Adipocyte (in vitro differentiated cells): Measurements from ENCODE around the gene RABGAP1L.
A peak's percentile ranks its signal among the peaks of the same experiment; 100 is the strongest.

Source experiments
- DNase-seq: peaks from one replicate; pipeline ENCODE4 v3.0.0-alpha.2; 2015; ENCODE audit warnings: low read depth
- H3K27me3 ChIP-seq: replicated peaks from 2 replicates; pipeline ENCODE4 v1.7.0; 2013; ENCODE audit warnings: mild to moderate bottlenecking, low read length, moderate library complexity; ENCODE audit not compliant: control insufficient read depth, insufficient read depth
- H3K36me3 ChIP-seq: 2 replicates; pipeline ENCODE4 v1.7.0; 2013; ENCODE audit warnings: low read length, mild to moderate bottlenecking, moderate library complexity; ENCODE audit not compliant: control insufficient read depth, insufficient read depth, severe bottlenecking
- H3K4me1 ChIP-seq: 2 replicates; pipeline ENCODE4 v1.7.0; 2013; ENCODE audit warnings: mild to moderate bottlenecking, low read length, moderate library complexity; ENCODE audit not compliant: control insufficient read depth, insufficient read depth
- H3K4me3 ChIP-seq: 2 replicates; pipeline ENCODE4 v1.7.0; 2013; ENCODE audit warnings: mild to moderate bottlenecking, low read length, moderate library complexity
- H3K9ac ChIP-seq: 2 replicates; pipeline ENCODE4 v1.7.0; 2013; ENCODE audit warnings: mild to moderate bottlenecking, low read length, moderate library complexity
- H3K9me3 ChIP-seq: 2 replicates; pipeline ENCODE4 v1.7.0; 2013; ENCODE audit warnings: mild to moderate bottlenecking, low read length, moderate library complexity; ENCODE audit not compliant: control insufficient read depth

Gene RABGAP1L

GRCh38 chr1:174156437-174156836, 2.9 kb upstream of the RABGAP1L start:
- peaks cover 6% of the 10 kb centered on the region for H3K4me1 ChIP-seq
- H3K9me3 ChIP-seq: no peaks in the 10 kb centered on the region
- no peaks in the 10 kb centered on the region for H3K27me3 ChIP-seq
- H3K4me3 ChIP-seq: no peak overlapping the region
- no peak for DNase-seq
- no peak overlapping the region for H3K9ac ChIP-seq
- no peaks in the 10 kb centered on the region for H3K36me3 ChIP-seq

GRCh38 chr1:174157157-174157806, 2.0 kb upstream of the RABGAP1L start:
- H3K27me3 ChIP-seq: no peaks in the 10 kb centered on the region
- no peaks in the 10 kb centered on the region for H3K9me3 ChIP-seq
- no peak overlapping the region for H3K9ac ChIP-seq
- peaks cover 6% of the 10 kb centered on the region for H3K4me1 ChIP-seq
- no peaks in the 10 kb centered on the region for H3K36me3 ChIP-seq
- DNase-seq: no peak
- H3K4me3 ChIP-seq: no peak overlapping the region

- peak overlapping the region; percentile 94 for H3K4me3 ChIP-seq
- peak overlapping the region; percentile 86 for H3K9ac ChIP-seq
- no peaks in the 10 kb centered on the region for H3K27me3 ChIP-seq
- no peak for DNase-seq
- H3K9me3 ChIP-seq: no peaks in the 10 kb centered on the region
- H3K36me3 ChIP-seq: no peaks in the 10 kb centered on the region
- peaks cover 6% of the 10 kb centered on the region for H3K4me1 ChIP-seq
Observed at GRCh38 chr1:174158767-174159251, 511 bp upstream of the RABGAP1L start.

- Histone ChIP-seq H3K27me3 (no peaks in the 10 kb centered on the region), H3K36me3 (no peaks in the 10 kb centered on the region), H3K4me3 (peak overlapping the region; percentile 94), H3K4me1 (peaks cover 6% of the 10 kb centered on the region), H3K9me3 (no peaks in the 10 kb centered on the region), H3K9ac (peak overlapping the region; percentile 88)
- DNase-seq: peak; percentile 60
Observed at GRCh38 chr1:174160109-174160473, 771 bp downstream of the RABGAP1L start.

GRCh38 chr1:174160603-174161002, 1.3 kb downstream of the RABGAP1L start:
- H3K9ac ChIP-seq: peak overlapping the region; percentile 39
- DNase-seq: no peak
- H3K4me1 ChIP-seq: peaks cover 9% of the 10 kb centered on the region
- H3K4me3 ChIP-seq: peak overlapping the region; percentile 94
- no peaks in the 10 kb centered on the region for H3K36me3 ChIP-seq
- H3K9me3 ChIP-seq: no peaks in the 10 kb centered on the region
- H3K27me3 ChIP-seq: no peaks in the 10 kb centered on the region

GRCh38 chr1:174161813-174162212, 2.5 kb downstream of the RABGAP1L start:
- Histone ChIP-seq H3K4me1 (peaks cover 19% of the 10 kb centered on the region), H3K36me3 (no peaks in the 10 kb centered on the region), H3K9ac (no peak overlapping the region), H3K27me3 (no peaks in the 10 kb centered on the region), H3K9me3 (no peaks in the 10 kb centered on the region), H3K4me3 (no peak overlapping the region)
- DNase-seq: no peak

GRCh38 chr1:174164826-174165225, 5.5 kb downstream of the RABGAP1L start:
- no peak for DNase-seq
- no peaks in the 10 kb centered on the region for H3K9me3 ChIP-seq
- H3K27me3 ChIP-seq: no peaks in the 10 kb centered on the region
- H3K36me3 ChIP-seq: no peaks in the 10 kb centered on the region
- H3K4me1 ChIP-seq: peaks cover 19% of the 10 kb centered on the region
- no peak overlapping the region for H3K4me3 ChIP-seq
- no peak overlapping the region for H3K9ac ChIP-seq

GRCh38 chr1:174165471-174166137, 6.3 kb downstream of the RABGAP1L start:
- Histone ChIP-seq H3K4me3 (no peak overlapping the region), H3K4me1 (peaks cover 15% of the 10 kb centered on the region), H3K9ac (no peak overlapping the region), H3K9me3 (no peaks in the 10 kb centered on the region), H3K36me3 (no peaks in the 10 kb centered on the region), H3K27me3 (no peaks in the 10 kb centered on the region)
- DNase-seq: peak; percentile 15

- H3K27me3 ChIP-seq: no peaks in the 10 kb centered on the region
- H3K4me3 ChIP-seq: no peak overlapping the region
- H3K9me3 ChIP-seq: no peaks in the 10 kb centered on the region
- H3K9ac ChIP-seq: no peak overlapping the region
- H3K36me3 ChIP-seq: no peaks in the 10 kb centered on the region
- no peak for DNase-seq
- H3K4me1 ChIP-seq: peaks cover 12% of the 10 kb centered on the region
Observed at GRCh38 chr1:174166530-174167264, 7.4 kb downstream of the RABGAP1L start.

- Histone ChIP-seq H3K9me3 (no peaks in the 10 kb centered on the region), H3K36me3 (no peaks in the 10 kb centered on the region), H3K27me3 (no peaks in the 10 kb centered on the region), H3K9ac (no peak overlapping the region), H3K4me3 (no peak overlapping the region), H3K4me1 (peaks cover 12% of the 10 kb centered on the region)
- DNase-seq: no peak
Observed at GRCh38 chr1:174167265-174167803, 8.0 kb downstream of the RABGAP1L start.

- Histone ChIP-seq H3K4me3 (no peak overlapping the region), H3K4me1 (peaks cover 12% of the 10 kb centered on the region), H3K27me3 (no peaks in the 10 kb centered on the region), H3K36me3 (no peaks in the 10 kb centered on the region), H3K9me3 (no peaks in the 10 kb centered on the region), H3K9ac (no peak overlapping the region)
- DNase-seq: no peak
Observed at GRCh38 chr1:174169342-174169741, 10.0 kb downstream of the RABGAP1L start.
